ENCODE data around the gene KLF3.
A peak's percentile ranks its signal among the peaks of the same experiment; 100 is the strongest.
"Not testable (repeated sequence)": the region's sequence is repeated elsewhere in the genome, so short reads cannot be mapped to it uniquely, and the experiment has no call there.

The KLF3 gene

DNA sequence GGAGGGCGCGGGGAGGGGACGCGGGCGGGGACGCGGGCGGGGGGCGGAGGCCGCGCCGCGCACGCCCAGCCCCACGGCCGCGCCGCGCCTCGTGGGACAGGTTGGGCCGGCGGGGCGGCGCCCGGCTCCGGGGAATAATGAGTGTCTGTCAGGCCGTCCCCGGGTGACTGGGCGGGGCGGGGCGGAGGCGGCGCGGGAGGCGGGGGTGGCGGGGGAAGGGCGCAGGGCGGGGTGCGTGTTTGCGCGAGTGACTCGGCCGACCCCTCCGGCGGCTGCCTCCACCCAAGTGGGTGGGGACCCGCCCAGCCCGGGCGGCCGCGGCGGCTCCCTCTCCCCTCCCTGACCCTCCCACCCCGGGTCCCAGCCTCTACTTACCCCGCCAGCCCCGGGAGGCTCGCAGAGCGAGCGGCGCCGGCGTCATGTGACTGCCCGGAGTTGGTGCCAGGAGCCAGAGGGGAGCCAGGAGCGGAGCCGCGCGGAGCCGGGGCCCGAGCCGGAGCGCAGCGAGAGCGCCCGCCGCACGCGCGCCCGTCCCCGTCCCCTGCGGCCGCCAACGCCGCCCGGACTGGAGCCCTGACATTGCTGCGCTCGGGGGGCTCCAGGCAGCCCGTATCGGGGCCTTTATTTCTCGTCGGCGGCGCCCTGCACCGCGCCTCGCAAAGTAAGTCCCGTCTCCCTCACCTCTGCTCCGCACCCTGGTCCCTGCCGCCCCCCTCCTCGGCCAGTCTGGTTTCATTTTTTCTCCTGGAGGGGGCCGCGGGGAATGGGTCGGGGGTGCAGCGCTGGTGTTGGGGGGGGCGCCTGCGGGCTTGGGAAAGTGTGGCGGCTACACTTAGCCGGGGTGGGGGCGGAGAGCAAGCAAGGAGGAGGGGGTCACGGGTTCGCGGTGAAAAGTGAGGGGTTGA is at the start of gene KLF3:
Gene KLF3, plus strand, starts transcription at position 399 of the 905 bp plus-strand sequence. CDS start 16,427 bp downstream, outside the sequence.
- DNase-seq, result peak; percentile 90

DNA sequence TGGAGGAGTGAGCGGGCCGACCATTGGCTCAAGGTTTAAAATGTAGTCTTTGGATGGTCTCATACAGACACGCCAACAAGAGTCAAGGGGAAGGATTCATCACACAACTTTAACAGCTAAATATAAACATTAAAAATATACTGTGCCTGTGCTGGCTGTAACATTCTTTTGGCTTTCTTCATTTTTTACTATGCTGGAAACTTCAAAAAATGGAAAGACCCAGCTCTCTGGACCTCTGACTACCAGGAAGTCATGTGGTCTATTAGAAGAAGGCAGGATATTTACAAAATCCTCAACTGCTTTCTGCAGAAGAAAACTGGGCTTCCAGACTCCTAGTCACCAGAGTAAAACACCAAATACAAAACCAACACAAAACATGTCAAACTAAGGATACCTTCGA is 49.8 kb upstream of the KLF3 start:
- DNase-seq, result no peak

DNA sequence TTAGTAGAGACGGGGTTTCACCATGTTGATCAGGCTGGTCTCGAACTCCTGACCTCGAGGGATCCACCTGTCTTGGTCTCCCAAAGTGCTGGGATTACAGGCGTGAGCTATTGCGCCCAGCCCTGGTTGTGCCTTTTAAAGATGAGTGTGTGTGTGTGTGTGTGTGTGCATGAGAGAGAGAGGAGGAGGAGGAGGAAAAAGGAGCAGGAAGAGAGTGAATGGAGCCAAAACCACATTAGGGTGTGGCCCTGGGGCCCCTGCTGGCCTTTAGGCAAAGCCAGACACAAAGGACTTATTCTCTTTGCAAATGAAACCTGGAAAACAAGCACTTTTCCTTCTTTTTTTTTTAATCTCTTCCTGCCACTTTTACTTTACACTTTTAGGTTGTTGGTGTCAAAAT is 48.2 kb upstream of the KLF3 start:
- DNase-seq, result no peak

DNA sequence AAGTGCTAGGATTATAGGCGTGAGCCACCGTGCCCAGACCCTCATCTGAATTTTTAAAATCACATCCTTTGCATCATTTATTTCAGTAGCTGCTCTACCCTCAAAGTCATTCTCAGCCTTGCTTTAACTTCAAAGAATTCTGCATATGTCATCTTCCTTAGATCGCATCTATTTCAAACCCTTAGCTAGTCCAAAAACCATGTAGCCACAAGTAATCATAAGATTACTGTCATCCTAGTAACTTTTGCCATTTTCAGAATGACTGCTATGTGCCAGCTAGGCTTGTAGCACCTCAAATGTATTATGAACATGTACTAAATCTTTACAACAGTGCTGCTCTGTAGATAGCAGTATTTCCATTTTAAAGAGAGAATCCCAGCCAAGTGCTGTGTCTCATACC is 45.5 kb upstream of the KLF3 start:
- no peak for DNase-seq

DNA sequence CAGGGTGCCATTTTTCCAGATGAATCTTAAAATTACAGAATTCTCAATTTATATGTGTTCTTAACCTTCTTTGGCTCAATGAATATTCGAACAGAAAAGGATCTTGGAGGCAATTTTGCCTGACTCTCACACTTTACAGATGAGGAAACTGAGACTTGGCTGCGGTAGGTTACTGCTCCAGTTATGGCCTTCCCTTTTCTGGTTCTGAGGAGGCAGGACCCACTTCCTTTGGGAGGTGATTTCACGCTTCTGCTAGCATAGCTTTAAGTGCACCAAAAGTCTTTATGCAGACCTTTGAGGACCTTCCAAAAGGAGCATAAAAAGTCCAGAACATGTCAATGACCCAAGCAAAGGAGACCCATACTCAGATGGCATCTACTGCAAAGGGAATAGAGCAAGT is 44.7 kb upstream of the KLF3 start:
- DNase-seq, result no peak

DNA sequence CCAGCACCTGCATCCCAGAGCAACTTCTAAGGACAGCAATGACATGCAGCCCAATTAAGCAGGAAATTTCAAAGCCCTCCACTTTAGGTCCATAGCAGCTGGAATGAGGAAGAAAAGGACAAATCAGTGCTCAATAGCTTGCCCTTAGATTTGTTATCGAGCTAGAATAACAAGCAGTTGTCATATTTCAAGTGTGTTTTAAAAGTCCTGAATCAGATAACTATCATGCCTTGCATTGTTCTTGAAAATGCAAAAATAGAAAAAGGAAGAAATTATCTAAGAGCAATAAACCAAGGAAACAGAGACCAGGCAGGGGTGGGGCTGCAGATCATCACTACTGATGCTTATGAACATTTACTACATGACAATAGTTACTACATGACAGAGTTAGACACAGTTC is 43.9 kb upstream of the KLF3 start:
- no peak for DNase-seq

DNA sequence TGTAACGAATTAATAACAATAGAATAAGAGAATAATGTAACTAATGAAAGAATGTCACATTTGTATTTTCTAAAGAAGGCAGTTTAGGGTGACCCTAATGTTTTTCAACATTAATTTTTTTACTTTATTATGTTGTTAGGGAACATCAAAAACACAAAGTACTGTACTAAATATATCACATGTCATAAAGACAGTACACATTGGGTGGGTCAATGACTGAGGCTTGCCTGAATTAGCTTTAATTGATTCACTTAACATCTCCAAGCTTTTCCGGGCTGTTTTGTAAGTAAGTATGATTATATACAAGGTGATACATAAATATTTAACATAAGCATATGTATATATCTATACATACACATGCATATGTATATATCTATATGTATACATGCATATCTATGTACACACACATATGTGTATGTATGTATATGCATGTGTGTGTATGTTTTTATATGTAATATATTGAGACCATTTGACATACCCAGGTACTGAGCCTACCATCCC is 43.4 kb upstream of the KLF3 start:
- no peak for DNase-seq

DNA sequence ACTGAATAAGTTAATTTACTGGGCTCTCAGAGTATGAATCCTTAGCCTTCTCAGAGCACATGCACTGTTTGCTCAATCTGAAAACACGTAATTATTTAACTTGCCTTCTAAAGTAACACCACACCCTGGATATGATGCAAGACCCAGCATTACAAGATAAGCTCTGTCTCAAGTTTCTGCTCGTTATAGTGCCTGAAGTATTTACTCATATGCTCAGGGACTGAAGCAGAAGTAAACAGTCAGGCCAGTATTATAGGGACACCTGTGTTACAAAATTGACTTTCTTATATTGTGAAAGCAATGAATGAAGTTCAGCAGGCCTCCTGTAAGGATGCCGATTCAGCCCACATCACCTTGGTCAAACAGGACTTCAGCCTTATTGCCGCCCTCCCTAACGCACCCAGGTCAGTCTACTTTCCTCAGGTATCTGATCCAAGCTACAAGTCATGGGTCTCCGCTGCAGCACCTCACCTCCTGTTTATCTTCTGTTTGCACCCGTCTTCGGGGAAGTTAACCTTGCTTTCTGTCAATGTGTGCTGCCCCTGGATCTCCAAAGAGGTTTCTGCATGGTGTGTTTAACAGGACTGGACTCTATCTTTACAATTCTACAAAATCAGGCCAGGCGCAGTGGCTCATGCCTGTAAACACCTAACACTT is 42.8 kb upstream of the KLF3 start:
- peak; percentile 17 for DNase-seq

DNA sequence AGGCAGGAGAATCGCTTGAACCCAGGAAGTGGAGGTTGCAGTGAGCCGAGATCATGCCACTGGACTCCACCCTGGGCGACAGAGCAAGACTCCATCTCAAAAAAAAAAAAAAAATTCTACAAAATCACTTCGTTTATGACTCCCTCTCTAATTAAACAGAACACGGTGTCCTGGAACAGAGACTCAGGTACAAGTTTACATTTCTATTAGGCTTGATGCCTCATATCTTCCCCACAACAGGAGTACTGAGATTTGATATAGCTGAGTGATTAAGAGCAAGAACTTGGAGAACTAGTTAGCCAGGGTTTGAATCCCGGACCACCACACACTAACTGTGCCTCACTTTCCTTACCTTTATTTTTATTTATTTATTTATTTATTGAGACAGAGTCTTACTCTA is 42.2 kb upstream of the KLF3 start:
- no peak for DNase-seq

DNA sequence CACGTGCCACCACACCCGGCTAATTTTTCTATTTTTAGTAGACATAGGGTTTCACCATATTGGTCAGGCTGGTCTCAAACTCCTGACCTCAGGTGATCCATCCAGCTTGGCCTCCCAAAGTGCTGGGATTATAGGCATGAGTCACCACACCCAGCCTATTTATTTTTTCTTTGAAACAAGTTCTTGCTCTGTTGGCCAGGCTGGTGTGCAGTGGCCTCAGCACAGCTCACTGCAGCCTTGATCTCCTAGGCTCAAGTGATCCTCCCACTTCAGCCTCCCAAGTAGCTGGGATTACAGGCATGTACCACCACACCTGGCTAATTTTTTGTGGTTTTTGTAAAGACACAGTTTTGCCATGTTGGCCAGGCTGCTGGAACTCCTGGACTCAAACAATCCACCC is 41.7 kb upstream of the KLF3 start:
- DNase-seq, result not testable (repeated sequence)

DNA sequence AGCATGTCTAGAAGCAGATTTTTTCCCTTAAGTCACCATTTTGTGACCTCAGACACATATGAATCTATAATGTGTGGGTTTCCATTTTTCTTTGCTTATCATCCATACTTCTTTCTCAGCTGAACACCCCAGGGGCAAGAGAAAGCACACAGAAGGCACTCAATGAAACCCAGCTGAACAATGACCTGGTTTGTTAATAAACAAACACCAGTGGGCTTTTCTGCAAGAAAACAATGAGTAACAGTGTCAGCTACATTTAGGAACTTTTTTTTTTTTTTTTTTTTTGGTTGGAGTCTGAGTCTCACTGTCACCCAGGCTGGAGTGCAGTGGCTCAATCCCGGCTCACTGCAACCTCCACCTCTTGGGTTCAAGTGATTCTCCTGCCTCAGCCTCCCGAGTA is 40.7 kb upstream of the KLF3 start:
- no peak for DNase-seq

DNA sequence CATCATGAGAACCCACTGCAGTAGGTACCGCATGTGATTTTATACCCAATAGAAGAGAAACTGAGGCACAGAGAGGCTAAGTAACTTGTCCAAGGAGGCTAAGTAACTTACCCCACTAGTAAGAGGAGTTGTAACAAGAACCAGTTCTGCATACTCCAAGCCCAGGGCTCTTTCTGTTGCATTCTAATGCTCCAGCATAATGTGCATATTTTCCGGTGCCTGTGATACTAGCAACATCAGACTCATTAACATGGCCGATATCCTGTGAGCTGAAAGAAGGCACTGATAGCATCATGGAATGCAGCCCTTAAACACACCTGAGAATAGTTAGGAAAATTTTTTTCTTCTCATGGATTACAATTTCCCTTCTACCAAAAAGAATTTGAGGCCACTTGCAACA is 39.7 kb upstream of the KLF3 start:
- no peak for DNase-seq

DNA sequence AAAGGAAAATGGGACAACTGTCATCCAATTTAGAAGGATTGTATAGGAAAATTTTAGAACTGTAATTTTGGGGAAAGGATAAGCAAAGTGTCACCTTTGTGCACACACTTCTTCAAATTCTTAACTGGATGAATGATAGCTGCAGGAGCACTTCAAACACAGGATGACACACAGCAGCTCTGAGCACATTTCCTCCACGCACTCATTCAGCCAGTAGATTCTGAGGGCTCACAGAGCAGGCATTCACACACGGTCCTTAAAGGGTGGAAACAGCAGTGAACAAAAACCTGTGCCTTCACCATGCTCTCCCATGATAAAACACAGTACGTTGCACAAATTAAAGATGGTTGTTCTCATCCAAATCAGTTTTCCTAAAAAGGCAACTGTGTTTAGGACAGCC is 38.5 kb upstream of the KLF3 start:
- DNase-seq, result no peak

DNA sequence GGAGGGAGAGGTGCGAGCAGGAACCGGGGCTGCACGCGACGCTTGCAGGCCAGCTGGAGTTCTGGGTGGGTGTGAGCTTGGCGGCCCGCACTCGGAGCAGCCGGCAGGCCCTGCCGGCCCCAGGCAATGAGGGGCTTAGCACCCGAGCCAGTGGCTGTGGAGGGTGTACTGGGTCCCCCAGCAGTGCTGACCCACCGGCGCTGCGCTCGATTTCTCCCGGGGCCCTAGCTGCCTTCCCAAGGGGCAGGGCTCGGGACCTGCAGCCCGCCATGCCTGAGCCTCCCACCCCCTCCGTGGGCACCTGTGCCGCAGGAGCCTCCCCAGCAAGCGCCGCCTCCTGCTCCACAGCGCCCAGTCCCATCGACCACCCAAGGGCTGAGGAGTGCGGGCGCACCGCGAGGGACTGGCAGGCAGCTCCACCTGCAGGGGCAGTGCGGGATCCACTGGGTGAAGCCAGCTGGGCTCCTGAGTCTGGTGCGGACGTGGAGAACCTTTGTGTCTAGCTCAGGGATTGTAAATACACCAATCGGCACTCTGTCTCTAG is 37.0 kb upstream of the KLF3 start:
- DNase-seq, result not testable (repeated sequence)

DNA sequence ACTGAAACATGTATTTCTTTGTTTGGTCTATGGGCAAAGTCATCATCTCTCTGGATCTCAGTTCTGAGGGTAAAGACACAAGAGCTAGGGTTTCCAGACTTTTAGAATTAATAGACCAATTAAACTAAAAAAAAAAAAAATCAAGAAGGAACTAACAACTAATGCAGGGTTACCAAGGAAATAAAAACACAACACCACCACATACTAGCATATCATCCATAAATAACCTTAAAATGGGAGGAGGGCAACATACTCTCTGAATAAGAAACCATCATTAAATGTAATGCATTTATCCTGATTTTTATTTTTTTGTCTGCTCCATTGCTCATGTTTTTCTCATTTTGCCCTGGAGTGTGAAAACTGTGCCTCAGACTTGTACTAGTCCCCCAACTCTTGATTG is 33.5 kb upstream of the KLF3 start:
- DNase-seq, result no peak

DNA sequence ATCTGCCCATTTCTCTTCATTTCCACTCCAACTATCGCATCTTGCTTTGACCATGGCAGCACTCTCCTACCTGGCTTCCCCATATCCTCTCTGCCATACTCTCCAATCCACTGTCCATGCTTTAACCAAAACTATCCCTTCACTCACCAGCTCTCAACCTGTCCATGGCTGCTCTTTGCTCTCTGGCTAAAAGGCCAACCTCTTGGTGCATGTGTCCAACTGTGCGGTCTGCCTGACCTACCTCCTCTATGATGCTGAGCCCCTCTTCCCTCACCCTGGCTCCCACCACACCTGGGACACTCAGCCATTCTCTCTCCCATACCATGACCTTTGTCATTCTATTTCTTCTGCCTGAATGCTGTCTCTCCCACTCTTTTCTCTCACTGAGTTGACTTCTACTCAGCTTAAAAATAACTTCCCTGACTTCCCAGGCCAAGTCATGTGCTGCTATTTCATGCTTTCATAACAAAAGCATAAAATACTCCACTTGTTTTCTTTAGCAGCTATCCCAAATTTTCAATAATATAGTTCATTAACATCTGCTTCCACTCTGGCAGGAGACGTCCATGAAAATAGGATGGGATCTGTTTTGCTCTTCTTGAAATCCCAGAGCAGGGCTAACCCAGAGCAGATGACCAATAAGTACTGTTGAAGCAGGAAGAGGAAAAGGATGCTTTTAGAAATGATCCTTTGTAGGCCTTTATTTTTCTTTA is 29.8 kb upstream of the KLF3 start:
- no peak for DNase-seq

DNA sequence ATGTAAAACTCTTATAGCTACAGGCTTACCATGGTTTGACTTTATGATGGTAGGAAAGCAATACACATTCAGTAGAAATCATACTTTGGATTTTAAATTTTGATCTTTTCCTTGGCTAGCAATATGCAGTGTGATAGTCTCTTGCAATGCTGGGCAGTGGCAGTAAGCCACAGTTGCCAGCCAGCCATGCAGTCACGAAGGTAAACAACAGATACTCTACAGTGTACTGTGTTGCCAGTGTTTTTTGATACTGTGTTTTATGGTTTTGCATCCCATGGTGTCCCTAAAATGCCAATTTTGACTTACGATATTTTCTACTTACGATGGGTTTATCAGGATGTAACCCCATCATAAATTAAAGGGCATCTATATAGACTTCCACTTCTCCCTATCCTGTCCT is 24.8 kb upstream of the KLF3 start:
- no peak for DNase-seq

DNA sequence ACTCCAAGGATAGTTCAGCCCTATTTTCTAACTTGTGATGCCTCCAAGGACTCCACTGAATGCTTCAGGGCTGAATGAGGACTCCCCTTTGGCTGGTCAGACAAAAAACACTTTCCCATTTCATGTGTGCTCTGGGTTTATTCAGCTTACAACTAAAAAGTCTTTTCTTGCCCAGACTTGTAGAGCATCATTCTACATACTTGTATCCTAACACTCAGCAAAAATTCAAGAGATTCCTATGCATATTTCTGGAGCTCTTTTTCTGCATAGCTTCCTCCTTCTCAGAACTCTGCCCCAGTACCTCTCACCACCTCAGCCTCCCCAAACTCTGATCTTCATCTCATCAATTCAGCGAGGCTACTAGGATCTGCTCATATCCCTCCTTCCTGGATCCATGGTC is 22.2 kb upstream of the KLF3 start:
- DNase-seq, result no peak

DNA sequence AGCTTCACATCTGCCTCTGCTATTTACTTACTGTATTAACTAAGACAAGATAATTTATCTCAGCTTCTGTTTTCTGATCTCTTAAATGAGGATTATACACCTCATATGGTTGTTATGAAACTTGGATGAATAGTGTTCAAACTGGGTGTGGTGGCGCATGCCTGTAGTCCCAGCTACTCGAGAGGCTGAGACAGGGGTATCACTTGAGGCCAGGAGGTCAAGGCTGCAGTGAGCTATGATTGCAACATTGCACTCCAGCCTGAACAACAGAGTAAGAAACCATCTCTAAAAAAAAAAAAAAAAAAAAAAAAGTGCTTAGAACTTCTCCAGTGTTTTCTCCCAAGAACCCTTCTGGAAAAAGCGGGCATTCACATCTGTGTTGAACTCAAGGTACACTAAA is 19.8 kb upstream of the KLF3 start:
- no peak for DNase-seq

DNA sequence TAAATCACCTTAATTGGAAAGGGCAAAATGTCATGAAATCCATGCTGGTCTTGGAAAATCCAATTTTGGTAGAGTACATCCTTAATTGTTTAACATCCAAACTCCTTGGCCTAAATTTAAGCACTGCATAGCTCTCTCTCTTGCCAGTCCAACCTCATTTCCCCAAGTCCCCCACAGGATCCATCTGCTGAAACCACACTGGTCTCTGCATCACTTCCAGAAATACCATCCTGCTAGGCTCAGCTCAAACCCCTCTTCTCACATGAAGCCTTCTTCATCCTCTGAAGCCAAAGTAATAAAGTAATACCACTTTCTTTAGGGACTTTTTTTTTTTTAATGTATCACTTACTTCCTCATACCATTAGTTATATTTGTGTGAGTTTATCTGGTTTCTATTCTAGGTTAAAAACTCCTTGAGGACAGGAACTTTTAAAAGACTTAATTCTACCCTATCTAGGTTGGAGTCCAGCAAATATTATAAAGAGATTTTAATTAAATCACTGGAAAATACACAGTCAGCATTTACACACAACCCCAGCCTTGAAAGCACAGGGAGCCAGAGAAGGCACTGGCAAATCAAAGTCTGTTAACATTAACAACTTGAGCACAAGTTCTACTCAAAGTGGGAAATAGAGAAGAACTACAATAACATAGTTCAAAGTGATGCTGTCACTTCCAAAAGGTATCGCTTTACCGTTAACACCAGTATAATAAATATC is 16.7 kb upstream of the KLF3 start:
- DNase-seq, result no peak

DNA sequence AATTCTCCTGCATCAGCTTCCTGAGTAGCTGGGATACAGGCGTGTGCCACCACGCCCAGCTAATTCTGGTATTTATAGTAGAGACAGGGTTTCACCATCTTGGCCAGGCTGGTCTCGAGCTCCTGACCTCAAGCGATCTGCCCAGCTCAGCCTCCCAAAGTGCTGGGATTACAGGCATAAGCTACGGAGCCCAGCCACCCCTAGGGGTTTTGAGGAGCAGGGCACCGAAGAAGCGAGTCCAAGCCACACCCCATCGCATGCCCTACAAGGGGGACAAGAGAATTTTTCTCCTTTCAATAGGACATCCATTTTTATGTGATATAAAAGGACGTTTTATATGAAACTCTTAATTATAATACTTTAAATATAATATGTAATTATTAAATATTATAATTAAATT is 13.9 kb upstream of the KLF3 start:
- no peak for DNase-seq

DNA sequence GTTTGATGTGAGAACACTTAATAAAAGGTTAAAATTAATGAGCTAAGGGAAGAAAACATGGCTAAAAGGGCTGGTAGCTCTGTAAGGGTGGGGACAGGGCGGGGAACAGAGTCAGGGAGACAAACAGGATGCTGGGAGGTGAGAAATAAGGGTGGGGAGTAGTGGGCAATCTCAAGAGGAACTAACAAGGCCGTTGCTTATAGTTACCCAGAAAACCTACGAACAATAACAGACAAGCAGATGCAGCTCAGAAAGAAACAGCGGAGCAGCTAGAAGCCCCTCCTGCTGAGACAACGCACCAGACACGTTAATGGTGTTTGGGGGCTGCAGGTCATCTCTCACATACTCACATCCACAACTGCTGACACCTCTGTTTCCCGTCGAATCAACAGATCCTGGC is 9.7 kb upstream of the KLF3 start:
- DNase-seq, result no peak

DNA sequence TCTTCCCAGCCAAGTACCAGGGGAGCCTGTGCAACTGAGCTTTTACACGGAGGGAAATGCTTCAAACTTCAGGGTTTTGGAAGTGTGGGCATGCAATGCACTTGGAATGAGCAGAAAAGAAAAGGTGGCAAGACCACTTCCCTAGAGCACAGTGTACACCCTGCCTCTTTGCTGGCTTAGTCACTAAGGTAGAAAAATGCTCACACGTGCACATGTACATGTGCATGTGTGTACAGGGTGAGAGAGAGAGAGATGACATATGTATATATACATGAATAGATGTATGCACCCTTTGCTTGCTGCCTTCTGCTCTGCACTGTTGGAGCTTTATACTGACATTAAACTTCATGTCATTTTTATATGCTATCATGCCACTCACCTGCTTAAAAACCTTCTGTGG is 7.9 kb upstream of the KLF3 start:
- DNase-seq, result no peak

Measured in fibroblast of skin of right quadriceps (primary cell).